HepG2 (cell line): ENCODE results near the gene RPL31. TPM values are rescaled to one million over a fixed set of nuclear protein-coding genes. Genes with fewer than 3 reads are reported as not detected.

ENCODE experiments used
- ATF1 ChIP-seq: IDR thresholded peaks from 2 replicates; pipeline ENCODE4 v1.6.1; 2016; ENCODE audit warnings: mild to moderate bottlenecking, control low read depth
- ATF5 ChIP-seq: sonication (generic); formaldehyde crosslinking; IDR thresholded peaks from 2 replicates; pipeline ENCODE4 v1.4.0; 2020; ENCODE audit warnings: mild to moderate bottlenecking, low read depth, missing genetic modification reagents
- CREBL2 ChIP-seq: sonication (generic); formaldehyde crosslinking; IDR thresholded peaks from 2 replicates; pipeline ENCODE4 v1.8.1; 2023; ENCODE audit warnings: missing genetic modification reagents, mild to moderate bottlenecking, borderline replicate concordance
- MTERF4 ChIP-seq: sonication (generic); formaldehyde crosslinking; IDR thresholded peaks from 2 replicates; pipeline ENCODE4 v1.8.0; 2023; ENCODE audit warnings: mild to moderate bottlenecking, missing genetic modification reagents
- NR2F2 ChIP-seq: IDR thresholded peaks from 2 replicates; pipeline ENCODE4 v1.6.1; 2012; ENCODE audit warnings: low read depth, inconsistent platforms, borderline replicate concordance
- RBFOX2 ChIP-seq: fragments of 200-400 bp; formaldehyde crosslinking; IDR thresholded peaks from 2 replicates; pipeline ENCODE4 v1.6.1; 2017; ENCODE audit warnings: low read depth, mild to moderate bottlenecking, low read length
- SIN3A ChIP-seq: IDR thresholded peaks from 2 replicates; pipeline ENCODE4 v1.6.1; 2011; ENCODE audit warnings: low read depth, mild to moderate bottlenecking, control low read depth, low read length, borderline replicate concordance
- TAF1 ChIP-seq: sonication (generic); formaldehyde crosslinking; IDR thresholded peaks from 2 replicates; pipeline ENCODE4 v1.4.0; 2020; ENCODE audit warnings: missing genetic modification reagents
- TP53 ChIP-seq: sonication (generic); formaldehyde crosslinking; conservative IDR thresholded peaks from 2 replicates; pipeline ENCODE4 v1.4.0; 2020; ENCODE audit warnings: missing genetic modification reagents
- ZBTB40 ChIP-seq, 2 experiments: fragments of 450-650 bp in 1 of 2; sonication (generic) in 1 of 2; formaldehyde crosslinking in 1 of 2; IDR thresholded peaks; 2 replicates each; pipeline versions ENCODE4 v1.6.1 to v1.8.0; 2016 to 2022; ENCODE audit warnings: antibody characterized with exemption in 1 of 2, mild to moderate bottlenecking in 1 of 2, missing genetic modification reagents in 1 of 2
- ZNF180 ChIP-seq: sonication (generic); formaldehyde crosslinking; IDR thresholded peaks from 2 replicates; pipeline ENCODE4 v1.4.0; 2020; ENCODE audit warnings: low read depth, missing genetic modification reagents, borderline replicate concordance
- ZNF556 ChIP-seq: sonication (generic); formaldehyde crosslinking; IDR thresholded peaks from 2 replicates; pipeline ENCODE4 v1.4.0; 2020; ENCODE audit warnings: mild to moderate bottlenecking, missing genetic modification reagents, borderline replicate concordance
- ZNF704 ChIP-seq: sonication (generic); formaldehyde crosslinking; IDR thresholded peaks from 2 replicates; pipeline ENCODE4 v1.8.1; 2023; ENCODE audit warnings: mild to moderate bottlenecking, inconsistent platforms, moderate library complexity, missing genetic modification reagents, borderline replicate concordance
- ZNF772 ChIP-seq: sonication (generic); formaldehyde crosslinking; IDR thresholded peaks from 2 replicates; pipeline ENCODE4 v1.5.0; 2020; ENCODE audit warnings: mild to moderate bottlenecking, missing genetic modification reagents
- ZNF83 ChIP-seq: sonication (generic); formaldehyde crosslinking; IDR thresholded peaks from 2 replicates; pipeline ENCODE4 v1.4.0; 2020; ENCODE audit warnings: missing genetic modification reagents, mild to moderate bottlenecking, borderline replicate concordance
- polyA plus RNA-seq, 8 experiments: library from polyadenylated mRNA; depleted of rRNA in 3 of 8; stranded (reverse) in 7 of 8; unstranded in 1 of 8; fragments of >200 nt; fragmentation: Illumina TruSeq in 4 of 8; extraction: Trizol in 4 of 8; gene quantifications; 2 replicates each; pipeline versions ENCODE4 v1.2.1 to v1.2.3, GENCODE V29; 2011 to 2016; ENCODE audit warnings: low read depth in 4 of 8, missing spikeins in 1 of 8, mixed read lengths in 1 of 8; ENCODE audit not compliant: insufficient read depth in 1 of 8
- total RNA-seq, 5 experiments: library from RNA; depleted of rRNA; stranded (reverse); fragments of >200 nt; fragmentation: Illumina TruSeq; extraction: Trizol; gene quantifications; 2 replicates each; pipeline ENCODE4 v1.2.3, GENCODE V29; 2016; ENCODE audit warnings: low read depth in 1 of 5

RPL31 gene
- total and polyA plus RNA-seq, 2 of the 13 experiments (the other 11 are each of a cell fraction or from before 2014, with no cell fraction given): 3,331 to 3,582 TPM

- TF ChIP-seq ATF5 (CRISPR knock-in tag): no peak
- no peak for TF ChIP-seq ATF1
- TF ChIP-seq TP53 (CRISPR knock-in tag): no peak
- no peak for TF ChIP-seq ZNF556
- TF ChIP-seq TAF1: no peak
- no peak for TF ChIP-seq ZNF83
- no peak for TF ChIP-seq ZBTB40 (IDR thresholded peaks at IDR 0.05)
- no peak for TF ChIP-seq ZBTB40 (CRISPR knock-in tag; IDR thresholded peaks at IDR 0.05)
- 0 out of 2 replicates have a peak, but pooled peaks have one; percentile 66 for TF ChIP-seq RBFOX2
- no peak for TF ChIP-seq NR2F2
- no peak for TF ChIP-seq ZNF180
- TF ChIP-seq CREBL2 (CRISPR knock-in tag): no peak
- TF ChIP-seq ZNF772 (CRISPR knock-in tag): no peak
- TF ChIP-seq SIN3A: peak; percentile 12; the same call in 1 of the 2 replicates
- TF ChIP-seq MTERF4 (CRISPR knock-in tag): 0 out of 2 replicates have a peak, but pooled peaks have one; percentile 38
- TF ChIP-seq ZNF704 (CRISPR knock-in tag): no peak
Measured at GRCh38 chr2:101004620-101005325, 2.7 kb downstream of the RPL31 start (continued).
